ENCODE measurements around the gene DCC.

The DCC gene

DNA sequence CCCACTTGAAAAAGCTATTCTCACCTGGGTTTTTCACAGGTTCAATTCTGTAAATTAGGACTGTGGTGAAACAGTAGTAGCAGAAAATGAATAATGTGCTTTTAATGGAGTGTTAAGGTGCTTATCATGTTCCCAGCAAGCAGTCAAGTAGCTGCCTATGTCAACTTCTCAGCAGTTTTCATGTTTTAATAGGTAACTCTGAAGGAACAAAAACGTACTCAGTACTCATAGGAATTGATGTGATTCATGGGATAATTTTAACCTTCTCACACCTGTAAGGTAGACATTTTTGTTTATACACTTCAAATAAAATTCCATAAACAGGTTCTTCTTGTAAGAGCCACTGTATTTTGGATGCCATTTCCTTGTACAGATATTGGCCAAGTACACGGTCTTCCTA lies 1082.9 kb downstream of the DCC start:
- DNase-seq, result no peak
- TF ChIP-seq, protein P1, sequence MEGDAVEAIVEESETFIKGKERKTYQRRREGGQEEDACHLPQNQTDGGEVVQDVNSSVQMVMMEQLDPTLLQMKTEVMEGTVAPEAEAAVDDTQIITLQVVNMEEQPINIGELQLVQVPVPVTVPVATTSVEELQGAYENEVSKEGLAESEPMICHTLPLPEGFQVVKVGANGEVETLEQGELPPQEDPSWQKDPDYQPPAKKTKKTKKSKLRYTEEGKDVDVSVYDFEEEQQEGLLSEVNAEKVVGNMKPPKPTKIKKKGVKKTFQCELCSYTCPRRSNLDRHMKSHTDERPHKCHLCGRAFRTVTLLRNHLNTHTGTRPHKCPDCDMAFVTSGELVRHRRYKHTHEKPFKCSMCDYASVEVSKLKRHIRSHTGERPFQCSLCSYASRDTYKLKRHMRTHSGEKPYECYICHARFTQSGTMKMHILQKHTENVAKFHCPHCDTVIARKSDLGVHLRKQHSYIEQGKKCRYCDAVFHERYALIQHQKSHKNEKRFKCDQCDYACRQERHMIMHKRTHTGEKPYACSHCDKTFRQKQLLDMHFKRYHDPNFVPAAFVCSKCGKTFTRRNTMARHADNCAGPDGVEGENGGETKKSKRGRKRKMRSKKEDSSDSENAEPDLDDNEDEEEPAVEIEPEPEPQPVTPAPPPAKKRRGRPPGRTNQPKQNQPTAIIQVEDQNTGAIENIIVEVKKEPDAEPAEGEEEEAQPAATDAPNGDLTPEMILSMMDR (IDR thresholded peaks at IDR 0.05), result no peak
- Histone ChIP-seq H3K27me3 (no peaks in the 10 kb centered on the region), H3K4me1 (no peaks in the 10 kb centered on the region), H3K4me3 (no peak overlapping the region), H3K27ac (no peak overlapping the region), H3K9me3 (no peaks in the 10 kb centered on the region), H3K36me3 (no peaks in the 10 kb centered on the region)
- intact Hi-C loops (cut with DNase I; ENCODE audit: low total_unique reads), result no loop called here

- Histone ChIP-seq H3K36me3 (no peaks in the 10 kb centered on the region), H3K27me3 (no peaks in the 10 kb centered on the region), H3K27ac (no peak overlapping the region), H3K9me3 (no peaks in the 10 kb centered on the region), H3K4me3 (no peak overlapping the region), H3K4me1 (no peaks in the 10 kb centered on the region)
- DNase-seq, result no peak
- TF ChIP-seq, protein P1 (IDR thresholded peaks at IDR 0.05), result no peak
- intact Hi-C loops (cut with DNase I; ENCODE audit: low total_unique reads), result no loop called here
Observed at GRCh38 chr18:53426666-53427184, 1086.7 kb downstream of the DCC start.

DNA sequence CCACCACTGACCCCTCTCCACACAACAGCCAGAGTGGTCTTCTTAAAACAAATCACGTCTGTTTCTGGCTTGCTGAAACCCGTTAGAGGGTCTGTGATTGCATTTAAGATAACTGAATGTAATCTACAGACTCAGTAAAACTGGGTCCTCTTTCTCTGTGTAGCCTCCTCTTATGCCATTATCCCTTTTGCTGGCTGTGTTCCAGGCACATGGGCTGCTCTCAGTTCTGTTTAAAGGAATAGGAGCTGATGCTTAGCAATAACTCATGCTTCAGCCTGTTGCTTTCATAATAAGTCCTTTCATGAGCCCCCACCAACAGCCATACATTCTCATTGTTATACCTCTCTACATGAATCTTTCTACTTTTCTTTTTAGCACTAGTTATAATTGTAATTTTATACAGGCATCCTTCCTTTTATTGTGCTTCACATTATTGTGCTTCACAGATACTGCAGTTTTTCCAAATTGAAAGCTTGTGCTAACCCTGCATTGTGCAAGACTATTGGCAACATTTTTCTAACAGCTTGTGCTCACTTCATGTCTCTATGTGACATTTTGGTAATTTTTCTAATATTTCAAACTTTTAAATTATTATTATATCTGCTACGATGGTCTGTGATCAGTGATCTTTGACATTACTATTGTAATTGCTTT lies 1101.9 kb downstream of the DCC start:
- DNase-seq, result no peak
- Histone ChIP-seq H3K27me3 (no peaks in the 10 kb centered on the region), H3K4me3 (no peak overlapping the region), H3K36me3 (no peaks in the 10 kb centered on the region), H3K4me1 (no peaks in the 10 kb centered on the region), H3K9me3 (no peaks in the 10 kb centered on the region), H3K27ac (no peak overlapping the region)
- TF ChIP-seq, protein P1 (IDR thresholded peaks at IDR 0.05), result no peak
- intact Hi-C loops (cut with DNase I; ENCODE audit: low total_unique reads), result loop anchor here (5.0 kb wide), 1 partner anchor 925 kb away; no protein-coding TSS in a partner anchor

- DNase-seq, result no peak
- Histone ChIP-seq H3K4me1 (no peaks in the 10 kb centered on the region), H3K36me3 (no peaks in the 10 kb centered on the region), H3K27ac (no peak overlapping the region), H3K27me3 (no peaks in the 10 kb centered on the region), H3K9me3 (no peaks in the 10 kb centered on the region), H3K4me3 (no peak overlapping the region)
- TF ChIP-seq, protein P1 (IDR thresholded peaks at IDR 0.05), result no peak
- intact Hi-C loops (cut with DNase I; ENCODE audit: low total_unique reads), result loop anchor here (5.0 kb wide), 1 partner anchor 925 kb away; no protein-coding TSS in a partner anchor
Observed at GRCh38 chr18:53442415-53442783, 1102.4 kb downstream of the DCC start.

- TF ChIP-seq, protein P1 (IDR thresholded peaks at IDR 0.05), result no peak
- DNase-seq, result no peak
- H3K36me3 ChIP-seq, result no peaks in the 10 kb centered on the region
- no peak overlapping the region for H3K27ac ChIP-seq
- H3K27me3 ChIP-seq, result no peaks in the 10 kb centered on the region
- intact Hi-C loops (cut with DNase I; ENCODE audit: low total_unique reads), result loop anchor here (5.0 kb wide), 1 partner anchor 924 kb away; no protein-coding TSS in a partner anchor
- H3K4me3 ChIP-seq, result no peak overlapping the region
- H3K9me3 ChIP-seq, result no peaks in the 10 kb centered on the region
- no peaks in the 10 kb centered on the region for H3K4me1 ChIP-seq
Observed at GRCh38 chr18:53443336-53443735, 1103.3 kb downstream of the DCC start.

Measured in tibial artery (tissue), 4 donors.